WTC11 (cell line): ENCODE data around the gene NARS2.

ENCODE experiments used
- CBFB ChIP-seq: sonication (generic); formaldehyde crosslinking; IDR thresholded peaks from 2 replicates; pipeline ENCODE4 v1.8.1; 2022; ENCODE audit warnings: mild to moderate bottlenecking, low read depth, missing genetic modification reagents
- CTCF ChIP-seq: fragments of 200-600 bp; IDR thresholded peaks from 2 replicates; pipeline ENCODE4 v1.8.0; 2022; ENCODE audit warnings: antibody characterized with exemption
- JUN ChIP-seq: sonication (generic); formaldehyde crosslinking; IDR thresholded peaks from 2 replicates; pipeline ENCODE4 v1.8.0; 2023; ENCODE audit warnings: mild to moderate bottlenecking, missing genetic modification reagents
- NR1H2 ChIP-seq: sonication (generic); formaldehyde crosslinking; IDR thresholded peaks from 2 replicates; pipeline ENCODE4 v1.9.0; 2021; ENCODE audit warnings: mild to moderate bottlenecking, moderate library complexity, missing genetic modification reagents
- NR3C1 ChIP-seq: sonication (generic); formaldehyde crosslinking; conservative IDR thresholded peaks from 2 replicates; pipeline ENCODE4 v1.8.1; 2023; ENCODE audit warnings: low read depth, mild to moderate bottlenecking, missing genetic modification reagents
- SMAD3 ChIP-seq: sonication (generic); formaldehyde crosslinking; IDR thresholded peaks from 2 replicates; pipeline ENCODE4 v1.8.0; 2022; ENCODE audit warnings: missing genetic modification reagents, mild to moderate bottlenecking, borderline replicate concordance
- SP1 ChIP-seq: sonication (generic); formaldehyde crosslinking; conservative IDR thresholded peaks from 2 replicates; pipeline ENCODE4 v1.8.1; 2022; ENCODE audit warnings: missing genetic modification reagents
- TEAD4 ChIP-seq: sonication (generic); formaldehyde crosslinking; IDR thresholded peaks from 2 replicates; pipeline ENCODE4 v1.8.0; 2022; ENCODE audit warnings: mild to moderate bottlenecking, missing genetic modification reagents
- ZSCAN18 ChIP-seq: fragments of 250-450 bp; sonication (Bioruptor Pico); IDR thresholded peaks from 2 replicates; pipeline ENCODE4 v2.1.2; 2022; ENCODE audit warnings: mild to moderate bottlenecking, moderate library complexity

- TF ChIP-seq CTCF: no peak
- TF ChIP-seq JUN (CRISPR knock-in tag): no peak
- no peak for TF ChIP-seq ZSCAN18 (CRISPR knock-in tag)
- TF ChIP-seq NR3C1 (CRISPR knock-in tag): no peak
- no peak for TF ChIP-seq SMAD3 (CRISPR knock-in tag)
- no peak for TF ChIP-seq SP1 (CRISPR knock-in tag)
- TF ChIP-seq NR1H2: no peak
- no peak for TF ChIP-seq CBFB (CRISPR knock-in tag)
- no peak for TF ChIP-seq TEAD4
Measured at GRCh38 chr11:78492973-78493372, 81.7 kb downstream of the NARS2 start.
